ENCODE data around the gene MAPK1IP1L.
"Not testable (repeated sequence)": the region's sequence is repeated elsewhere in the genome, so short reads cannot be mapped to it uniquely, and the experiment has no call there.

MAPK1IP1L gene

DNA sequence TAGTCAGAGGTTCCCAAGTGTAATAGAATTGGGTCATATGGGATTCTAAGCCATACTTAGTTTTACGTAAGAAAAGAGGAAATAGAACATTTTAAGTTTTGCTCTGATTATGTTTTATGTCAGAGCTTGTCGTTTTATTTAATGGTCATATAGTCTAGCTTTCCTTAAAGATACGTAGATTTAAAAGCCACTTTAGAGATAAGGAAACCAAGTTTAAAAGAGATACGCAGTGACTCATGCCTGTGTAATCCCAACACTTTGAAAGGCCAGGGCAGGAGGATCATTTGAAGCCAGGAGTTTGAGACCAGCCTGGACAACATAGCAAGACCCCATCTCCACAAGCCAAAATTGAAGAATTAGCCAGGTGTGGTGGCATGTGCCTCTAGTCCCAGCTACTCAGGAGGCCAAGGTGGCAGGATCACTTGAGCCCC, 19.5 kb downstream of the MAPK1IP1L start:
- no peak overlapping the region for H3K4me3 ChIP-seq (ENCODE audit: low read depth, low read length)
- DNase-seq (ENCODE audit: low read depth), result peak; percentile 38
- TF ChIP-seq, protein P1, sequence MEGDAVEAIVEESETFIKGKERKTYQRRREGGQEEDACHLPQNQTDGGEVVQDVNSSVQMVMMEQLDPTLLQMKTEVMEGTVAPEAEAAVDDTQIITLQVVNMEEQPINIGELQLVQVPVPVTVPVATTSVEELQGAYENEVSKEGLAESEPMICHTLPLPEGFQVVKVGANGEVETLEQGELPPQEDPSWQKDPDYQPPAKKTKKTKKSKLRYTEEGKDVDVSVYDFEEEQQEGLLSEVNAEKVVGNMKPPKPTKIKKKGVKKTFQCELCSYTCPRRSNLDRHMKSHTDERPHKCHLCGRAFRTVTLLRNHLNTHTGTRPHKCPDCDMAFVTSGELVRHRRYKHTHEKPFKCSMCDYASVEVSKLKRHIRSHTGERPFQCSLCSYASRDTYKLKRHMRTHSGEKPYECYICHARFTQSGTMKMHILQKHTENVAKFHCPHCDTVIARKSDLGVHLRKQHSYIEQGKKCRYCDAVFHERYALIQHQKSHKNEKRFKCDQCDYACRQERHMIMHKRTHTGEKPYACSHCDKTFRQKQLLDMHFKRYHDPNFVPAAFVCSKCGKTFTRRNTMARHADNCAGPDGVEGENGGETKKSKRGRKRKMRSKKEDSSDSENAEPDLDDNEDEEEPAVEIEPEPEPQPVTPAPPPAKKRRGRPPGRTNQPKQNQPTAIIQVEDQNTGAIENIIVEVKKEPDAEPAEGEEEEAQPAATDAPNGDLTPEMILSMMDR (conservative IDR thresholded peaks at IDR 0.05; ENCODE audit: low read depth, low read length), result no peak

DNA sequence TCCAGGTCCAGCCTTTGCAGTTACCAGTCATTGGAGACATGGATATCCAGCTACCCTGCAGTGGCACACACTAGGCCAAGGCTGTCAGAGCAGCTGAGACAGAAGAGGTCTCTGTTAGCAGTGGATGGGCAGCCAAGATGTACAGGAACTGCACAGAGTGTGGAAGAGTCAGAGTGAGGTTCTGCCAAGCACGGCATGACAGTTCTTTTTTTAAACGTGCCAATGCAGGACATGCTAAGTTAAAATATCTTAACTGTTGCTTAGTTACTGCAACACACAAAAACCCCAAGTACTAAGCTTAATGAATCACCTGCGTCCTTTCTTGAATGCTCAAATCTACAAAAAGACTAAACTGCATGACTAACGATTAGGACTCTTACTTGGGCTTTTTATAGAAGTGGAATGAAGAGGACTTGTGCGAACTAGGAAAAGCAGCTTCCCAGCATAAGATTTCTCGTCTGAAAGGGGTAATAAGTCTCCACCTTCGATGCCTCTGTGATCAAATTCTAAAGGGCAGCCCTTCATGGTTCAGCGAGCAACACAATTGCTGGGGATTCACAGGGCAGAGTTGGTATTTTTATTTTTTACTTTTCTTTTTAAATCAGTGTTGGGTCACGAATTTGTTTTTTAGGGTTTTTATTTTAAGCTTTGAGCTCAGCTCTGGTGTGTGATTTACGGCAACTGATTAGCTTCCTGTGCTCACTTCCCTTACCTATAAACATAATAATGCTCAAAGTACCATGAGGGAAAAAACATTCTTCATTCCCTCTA, 20.6 kb downstream of the MAPK1IP1L start:
- H3K4me3 ChIP-seq (ENCODE audit: low read depth, low read length), result no peak overlapping the region
- peak; percentile 65 for DNase-seq (ENCODE audit: low read depth)
- TF ChIP-seq, protein P1 (conservative IDR thresholded peaks at IDR 0.05; ENCODE audit: low read depth, low read length), result no peak

DNA sequence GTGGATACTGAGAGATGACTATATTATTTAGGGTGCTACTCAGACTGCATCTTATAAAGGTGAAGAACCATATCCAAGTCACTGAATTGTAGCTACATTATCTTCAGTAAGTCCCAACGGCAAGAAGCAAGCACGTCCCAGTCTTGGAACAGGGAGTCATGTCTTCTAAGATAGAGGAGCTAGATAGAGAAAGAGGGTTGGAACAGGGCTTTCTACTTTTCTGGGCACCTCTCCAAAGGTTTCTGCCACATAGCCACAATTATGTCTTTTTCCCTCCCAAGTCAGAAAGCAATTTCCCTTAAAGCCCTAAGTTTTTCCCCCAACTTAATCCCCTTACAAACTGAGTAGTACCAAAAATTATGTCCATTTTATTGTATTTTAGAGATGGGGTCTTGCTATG, 22.4 kb downstream of the MAPK1IP1L start:
- TF ChIP-seq, protein P1 (conservative IDR thresholded peaks at IDR 0.05; ENCODE audit: low read depth, low read length), result no peak
- no peak overlapping the region for H3K4me3 ChIP-seq (ENCODE audit: low read depth, low read length)
- DNase-seq (ENCODE audit: low read depth), result peak; percentile 85

DNA sequence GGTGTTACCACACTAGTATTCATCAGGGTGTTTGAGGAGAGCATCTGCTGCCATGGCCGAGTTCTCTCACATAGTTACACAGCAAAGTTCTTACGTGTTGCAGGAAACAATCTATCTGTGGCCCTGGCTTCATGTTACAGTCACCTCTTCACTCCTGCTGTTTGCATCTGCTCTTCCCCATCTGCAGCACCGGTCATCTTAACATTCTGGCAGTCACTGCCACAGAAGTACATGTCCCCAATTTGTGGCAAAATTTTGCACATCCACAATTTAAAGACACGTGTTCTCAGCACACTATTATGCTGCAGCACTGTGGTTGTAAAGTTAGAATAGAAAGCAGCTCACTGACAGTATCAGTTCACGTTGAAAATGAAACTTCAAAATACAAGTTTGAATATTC, 23.2 kb downstream of the MAPK1IP1L start:
- TF ChIP-seq, protein P1 (conservative IDR thresholded peaks at IDR 0.05; ENCODE audit: low read depth, low read length), result no peak
- DNase-seq (ENCODE audit: low read depth), result peak; percentile 78
- no peak overlapping the region for H3K4me3 ChIP-seq (ENCODE audit: low read depth, low read length)

DNA sequence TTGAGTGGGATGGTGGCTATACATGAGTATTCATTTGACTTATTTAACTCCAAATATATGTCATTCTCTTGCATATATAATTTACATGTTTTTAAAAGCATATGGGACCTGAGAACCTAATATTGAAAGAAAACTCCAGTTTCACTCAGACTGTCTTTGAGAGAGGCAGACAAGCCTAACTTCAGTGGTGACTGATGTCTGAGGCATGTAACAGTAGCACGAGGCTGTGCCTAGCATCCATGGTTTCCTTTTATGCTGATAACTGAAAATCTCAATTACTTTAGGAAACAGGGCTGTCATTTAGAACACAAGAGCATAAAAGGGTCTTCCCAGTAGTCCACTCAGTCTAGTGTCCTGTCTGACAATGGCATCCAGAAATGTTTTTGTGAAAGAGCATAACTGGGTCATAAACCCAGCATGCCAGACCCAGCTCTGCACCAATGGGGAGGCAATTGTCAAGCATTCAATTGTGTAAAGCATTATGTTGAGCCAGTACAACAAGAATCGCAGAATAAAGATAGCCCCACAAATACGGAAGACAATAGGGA, 24.3 kb downstream of the MAPK1IP1L start:
- peak; percentile 70 for DNase-seq (ENCODE audit: low read depth)
- TF ChIP-seq, protein P1 (conservative IDR thresholded peaks at IDR 0.05; ENCODE audit: low read depth, low read length), result no peak
- no peak overlapping the region for H3K4me3 ChIP-seq (ENCODE audit: low read depth, low read length)

DNA sequence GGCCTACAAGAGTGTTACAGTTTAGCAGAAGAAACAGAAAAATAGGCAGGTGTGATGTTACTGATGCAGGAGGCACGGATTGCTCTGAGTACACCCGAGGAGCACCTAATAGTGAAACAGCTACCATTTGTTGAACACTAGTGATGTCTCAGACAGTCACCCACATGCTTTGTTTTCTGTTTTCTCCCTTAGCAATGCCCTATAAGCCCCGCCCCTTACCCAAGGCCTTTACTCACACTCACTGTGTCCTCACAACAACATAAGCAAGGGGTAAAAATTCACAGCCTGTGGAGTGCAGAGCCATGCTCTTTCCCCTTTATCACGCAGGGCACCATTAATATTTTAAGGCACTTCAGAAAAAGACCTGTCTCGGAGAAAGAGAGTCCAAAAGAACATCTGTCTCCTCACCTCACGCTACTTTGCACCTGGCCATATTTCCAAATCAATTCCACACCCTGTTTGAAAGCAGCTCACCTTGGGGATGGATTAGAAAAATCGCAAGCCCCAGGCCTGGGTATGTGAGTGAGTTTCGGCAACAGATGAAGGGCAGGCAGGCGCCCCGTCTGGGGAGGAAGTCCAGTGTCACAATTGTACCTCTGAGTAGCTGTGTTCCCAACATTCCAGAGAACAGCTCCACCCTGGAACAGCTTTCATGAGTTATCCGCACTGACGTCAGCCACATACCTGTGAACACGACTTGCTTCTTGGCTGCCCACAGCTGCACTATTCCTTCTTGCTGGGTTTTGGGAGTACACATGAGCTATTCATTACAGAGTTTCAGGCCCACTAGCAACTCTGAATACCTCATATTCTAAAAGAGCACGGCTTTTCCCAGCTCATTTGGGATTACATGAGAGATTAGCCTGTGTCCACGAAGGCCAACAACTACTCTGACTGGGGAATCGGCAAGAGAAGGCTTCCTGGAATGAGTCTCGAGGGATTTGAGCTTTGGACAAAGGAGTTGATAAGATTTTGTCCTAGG, 26.0 kb downstream of the MAPK1IP1L start:
- DNase-seq (ENCODE audit: low read depth), result peak; percentile 51
- H3K4me3 ChIP-seq (ENCODE audit: low read depth, low read length), result no peak overlapping the region
- TF ChIP-seq, protein P1 (conservative IDR thresholded peaks at IDR 0.05; ENCODE audit: low read depth, low read length), result no peak

DNA sequence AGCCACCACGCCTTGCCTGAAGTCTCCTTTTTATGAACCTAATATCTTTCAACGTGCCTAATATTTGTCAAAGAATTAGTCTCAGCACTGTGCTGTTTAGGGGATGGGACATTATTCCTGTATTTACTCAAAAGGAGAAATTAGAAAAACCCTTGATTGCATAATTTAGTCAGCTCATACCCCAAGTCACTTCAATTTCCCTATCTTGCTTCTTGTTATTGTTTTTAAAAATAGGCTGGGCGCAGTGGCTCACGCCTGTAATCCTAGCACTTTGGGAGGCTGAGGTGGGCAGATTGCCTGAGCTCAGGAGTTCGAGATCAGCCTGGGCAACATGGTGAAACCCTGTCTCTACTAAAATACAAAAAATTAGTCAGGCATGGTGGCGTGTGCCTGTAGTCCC, 28.5 kb downstream of the MAPK1IP1L start:
- DNase-seq (ENCODE audit: low read depth); H3K4me3 ChIP-seq (ENCODE audit: low read depth, low read length): not testable (repeated sequence)

Data from choroid plexus epithelial cell (primary cell).